Upper lobe of left lung (tissue), 6 donors: ENCODE results near the gene SUSD3. TPM values are rescaled to one million over a fixed set of nuclear protein-coding genes. Genes with fewer than 3 reads are reported as not detected.

Experiments
- ATAC-seq, 2 donors: fragments of 200-7000 bp; cut with Tn5 transposase; one replicate each; pipeline ENCODE4 v1.9.1; 2022; ENCODE audit warnings: mild to moderate bottlenecking in 2 of 2, moderate library complexity in 2 of 2; ENCODE audit not compliant: low FRiP score in 2 of 2
- DNase-seq, 2 donors: peaks; one replicate each; pipeline ENCODE4 v3.0.0-alpha.2; 2019 to 2020
- H3K27ac ChIP-seq, 4 donors: fragments of 200-600 bp; sonication (generic); one replicate each; pipeline ENCODE4 v1.5.1; 2016 to 2019
- H3K27me3 ChIP-seq, 4 donors: fragments of 200-600 bp; sonication (generic); one replicate each; pipeline ENCODE4 v1.5.1; 2017 to 2019
- H3K36me3 ChIP-seq, 4 donors: fragments of 200-600 bp; sonication (generic); one replicate each; pipeline ENCODE4 v1.5.1; 2016 to 2019
- H3K4me1 ChIP-seq, 4 donors: fragments of 200-600 bp; sonication (generic); one replicate each; pipeline ENCODE4 v1.5.1; 2018 to 2019
- H3K4me3 ChIP-seq, 4 donors: fragments of 200-600 bp; sonication (generic); one replicate each; pipeline ENCODE4 v1.5.1; 2017 to 2019; ENCODE audit warnings: mild to moderate bottlenecking in 2 of 4, moderate library complexity in 1 of 4
- H3K9me3 ChIP-seq, 4 donors: fragments of 200-600 bp; sonication (generic); one replicate each; pipeline ENCODE4 v1.5.1; 2018 to 2019
- CTCF ChIP-seq, 6 experiments: fragments of 450-650 bp in 4 of 6; fragments of 200-600 bp in 2 of 6; sonication (generic) in 2 of 6; IDR thresholded peaks; one replicate each; pipeline ENCODE4 v1.5.1; 2016 to 2019; ENCODE audit warnings: antibody characterized with exemption in 6 of 6
- EP300 ChIP-seq, 4 donors: sonication (generic); formaldehyde crosslinking; IDR thresholded peaks; one replicate each; pipeline ENCODE4 v1.5.1; 2017; ENCODE audit warnings: antibody characterized with exemption in 4 of 4, control low read depth in 2 of 4
- POLR2A ChIP-seq, 4 donors: fragments of 450-650 bp; IDR thresholded peaks; one replicate each; pipeline ENCODE4 v1.5.1; 2016 to 2017; ENCODE audit warnings: antibody characterized with exemption in 4 of 4, mild to moderate bottlenecking in 2 of 4
- POLR2AphosphoS5 ChIP-seq, 2 donors: sonication (generic); formaldehyde crosslinking; IDR thresholded peaks; one replicate each; pipeline ENCODE4 v1.5.1; 2017; ENCODE audit warnings: antibody characterized with exemption in 2 of 2
- WGBS, 2 donors: methylation state at CpG; one replicate each; pipeline ENCODE4 v1.1.5; 2017 to 2018; 5-methylcytosine and 5-hydroxymethylcytosine counted together
- total RNA-seq, 6 donors: library from RNA; depleted of rRNA in 4 of 6; stranded (reverse); fragments of >200 nt in 4 of 6; gene quantifications; one replicate each; pipeline versions ENCODE4 v1.1.0 to v1.2.1, GENCODE V29; 2016 to 2021
- donor health status: DM: no; HTN: no; CAD: no; lungs with moderate emphysema.
- donor health status: DM: no; HTN: yes; CAD: no; lungs with severe emphysema.

The SUSD3 gene
- total RNA-seq, 6 donors from 2014 or later = 3.9 to 17.8 (median 5.2) TPM

GRCh38 chr9:93094658-93095204, 36.2 kb downstream of the SUSD3 start:
- DNase-seq (peak in 1 of 2 donors; percentile 66), ATAC-seq (peak in 1 of 2 donors; percentile 7)
- Histone ChIP-seq H3K4me1 (peaks cover 50 to 59% (median 57%) of the 10 kb centered on the region in 4 donors), H3K4me3 (peak overlapping the region in 3 of 4 donors; percentile 37 to 55 (median 50)), H3K36me3 (no peaks in the 10 kb centered on the region), H3K9me3 (peaks cover 0 to 9% (median 0%) of the 10 kb centered on the region in 4 donors), H3K27ac (peak overlapping the region; percentile 89 to 98 (median 96)), H3K27me3 (no peaks in the 10 kb centered on the region)
- WGBS, 2 donors = 46 to 54% methylated on average over 10 to 11 of the region's 11 CpGs
- TF ChIP-seq EP300 (IDR thresholded peaks at IDR 0.05) (no peak), CTCF (IDR thresholded peaks at IDR 0.05) (no peak), POLR2A (IDR thresholded peaks at IDR 0.05) (no peak), POLR2AphosphoS5 (IDR thresholded peaks at IDR 0.05) (no peak)

- peak overlapping the region; percentile 89 to 98 (median 97) for H3K27ac ChIP-seq
- H3K4me3 ChIP-seq = peak overlapping the region in 3 of 4 donors; percentile 67 to 88 (median 85)
- peaks cover 57 to 63% (median 61%) of the 10 kb centered on the region in 4 donors for H3K4me1 ChIP-seq
- H3K9me3 ChIP-seq = peaks cover 0 to 9% (median 0%) of the 10 kb centered on the region in 4 donors
- no peaks in the 10 kb centered on the region for H3K36me3 ChIP-seq
- TF ChIP-seq POLR2AphosphoS5 (IDR thresholded peaks at IDR 0.05) = peak; percentile 74 to 87
- peak; percentile 54 to 90 (median 78) for TF ChIP-seq POLR2A (IDR thresholded peaks at IDR 0.05)
- peak in 1 of 4 donors; percentile 4 for TF ChIP-seq EP300 (IDR thresholded peaks at IDR 0.05)
- TF ChIP-seq CTCF (IDR thresholded peaks at IDR 0.05) = no peak
- 8 to 28% methylated on average over 3 to 43 of the region's 95 CpGs for WGBS, 2 donors
- peak; percentile 100 for DNase-seq
- ATAC-seq = peak; percentile 93 to 96
- no peaks in the 10 kb centered on the region for H3K27me3 ChIP-seq
Observed at GRCh38 chr9:93095205-93096130, 37.0 kb downstream of the SUSD3 start.

GRCh38 chr9:93096131-93096802, 37.8 kb downstream of the SUSD3 start, which contains the start of gene CARD19:
TSS of gene CARD19 (plus strand) at chr9:93096217. CDS start at chr9:93096346, 129 bp downstream.
- Histone ChIP-seq H3K4me3 (peak within 1 kb of the TSS; percentile 67 to 90 (median 86)), H3K4me1 (peaks cover 57 to 63% (median 61%) of the 10 kb centered on the region in 4 donors)

More at GRCh38 chr9:93096131-93096802, 37.8 kb downstream of the SUSD3 start, which contains the start of gene CARD19:
- no peaks in the 10 kb centered on the region for H3K36me3 ChIP-seq
- TF ChIP-seq POLR2AphosphoS5 (IDR thresholded peaks at IDR 0.05) = peak; percentile 91 to 97
- peak in 3 of 6 experiments; percentile 10 to 41 (median 38) for TF ChIP-seq CTCF (IDR thresholded peaks at IDR 0.05)
- TF ChIP-seq EP300 (IDR thresholded peaks at IDR 0.05) = no peak
- peak in 3 of 4 donors; percentile 93 to 99 (median 99) for TF ChIP-seq POLR2A (IDR thresholded peaks at IDR 0.05)
- ATAC-seq = peak in 1 of 2 donors; percentile 13
- H3K9me3 ChIP-seq = peaks cover 0 to 7% (median 0%) of the 10 kb centered on the region in 4 donors
- WGBS, 2 donors = 0% methylated on average over 8 to 23 of the region's 65 CpGs
- peak within 1 kb of the TSS; percentile 89 to 98 (median 97) for H3K27ac ChIP-seq
- no peaks in the 10 kb centered on the region for H3K27me3 ChIP-seq
- peak in 1 of 2 donors; percentile 71 for DNase-seq
